ENCODE measurements around the gene DSC1.

The DSC1 gene

GRCh38 chr18:31197676-31198075, 35.0 kb upstream of the DSC1 start:
- no peak overlapping the region for H3K4me2 ChIP-seq (ENCODE audit: low read length)
- H2AFZ ChIP-seq (ENCODE audit: low read length) = no peak overlapping the region
- H3K27ac ChIP-seq (ENCODE audit: low read depth, low read length, poor library complexity, severe bottlenecking) = no peak overlapping the region

GRCh38 chr18:31195063-31195462, 32.4 kb upstream of the DSC1 start:
- Histone ChIP-seq H3K9ac (ENCODE audit: low read length) (no peak overlapping the region), H3K27me3 (ENCODE audit: insufficient read depth, low read length) (no peaks in the 10 kb centered on the region), H3K36me3 (ENCODE audit: insufficient read depth, low read length) (no peaks in the 10 kb centered on the region), H3K9me3 (ENCODE audit: low read length) (no peaks in the 10 kb centered on the region), H3K27ac (ENCODE audit: low read depth, low read length, poor library complexity, severe bottlenecking) (no peak overlapping the region), H3K4me2 (ENCODE audit: low read length) (no peak overlapping the region), H3K79me2 (ENCODE audit: insufficient read depth, low read length) (no peaks in the 10 kb centered on the region), H3F3A (ENCODE audit: insufficient read depth, low read length) (no peaks in the 10 kb centered on the region), H3K9me2 (ENCODE audit: low read depth, low read length) (no peaks in the 10 kb centered on the region), H3K4me3 (ENCODE audit: low read depth, low read length, poor library complexity, severe bottlenecking) (no peak overlapping the region), H2AFZ (ENCODE audit: low read length) (no peak overlapping the region), H4K20me1 (ENCODE audit: insufficient read depth, low read length) (no peaks in the 10 kb centered on the region), H3K4me1 (ENCODE audit: insufficient read depth, low read length, severe bottlenecking) (no peaks in the 10 kb centered on the region)
- TF ChIP-seq EZH2 (IDR thresholded peaks at IDR 0.05; ENCODE audit: borderline replicate concordance, low read length) (no peak), CTCF (IDR thresholded peaks at IDR 0.05; ENCODE audit: low read length) (no peak)

More at GRCh38 chr18:31197676-31198075, 35.0 kb upstream of the DSC1 start:
- Histone ChIP-seq H3K9me2 (ENCODE audit: low read depth, low read length) (no peaks in the 10 kb centered on the region), H3K4me1 (ENCODE audit: insufficient read depth, low read length, severe bottlenecking) (no peaks in the 10 kb centered on the region), H3K4me3 (ENCODE audit: low read depth, low read length, poor library complexity, severe bottlenecking) (no peak overlapping the region), H3K9me3 (ENCODE audit: low read length) (no peaks in the 10 kb centered on the region), H3K79me2 (ENCODE audit: insufficient read depth, low read length) (no peaks in the 10 kb centered on the region), H3K27me3 (ENCODE audit: insufficient read depth, low read length) (no peaks in the 10 kb centered on the region), H3K36me3 (ENCODE audit: insufficient read depth, low read length) (no peaks in the 10 kb centered on the region), H3F3A (ENCODE audit: insufficient read depth, low read length) (no peaks in the 10 kb centered on the region), H3K9ac (ENCODE audit: low read length) (no peak overlapping the region), H4K20me1 (ENCODE audit: insufficient read depth, low read length) (no peaks in the 10 kb centered on the region)
- TF ChIP-seq CTCF (IDR thresholded peaks at IDR 0.05; ENCODE audit: low read length) = no peak
- TF ChIP-seq EZH2 (IDR thresholded peaks at IDR 0.05; ENCODE audit: borderline replicate concordance, low read length) = no peak

GRCh38 chr18:31192086-31192776, 29.6 kb upstream of the DSC1 start:
- H3K27me3 ChIP-seq (ENCODE audit: insufficient read depth, low read length) = no peaks in the 10 kb centered on the region
- H3K9ac ChIP-seq (ENCODE audit: low read length) = no peak overlapping the region
- H3K79me2 ChIP-seq (ENCODE audit: insufficient read depth, low read length) = no peaks in the 10 kb centered on the region
- no peaks in the 10 kb centered on the region for H3K9me2 ChIP-seq (ENCODE audit: low read depth, low read length)
- H2AFZ ChIP-seq (ENCODE audit: low read length) = no peak overlapping the region
- H3K4me1 ChIP-seq (ENCODE audit: insufficient read depth, low read length, severe bottlenecking) = no peaks in the 10 kb centered on the region
- no peaks in the 10 kb centered on the region for H3K9me3 ChIP-seq (ENCODE audit: low read length)
- no peak overlapping the region for H3K4me2 ChIP-seq (ENCODE audit: low read length)
- H3K27ac ChIP-seq (ENCODE audit: low read depth, low read length, poor library complexity, severe bottlenecking) = no peak overlapping the region
- no peaks in the 10 kb centered on the region for H4K20me1 ChIP-seq (ENCODE audit: insufficient read depth, low read length)
- no peaks in the 10 kb centered on the region for H3F3A ChIP-seq (ENCODE audit: insufficient read depth, low read length)
- H3K36me3 ChIP-seq (ENCODE audit: insufficient read depth, low read length) = no peaks in the 10 kb centered on the region
- TF ChIP-seq CTCF (IDR thresholded peaks at IDR 0.05; ENCODE audit: low read length) (no peak), EZH2 (IDR thresholded peaks at IDR 0.05; ENCODE audit: borderline replicate concordance, low read length) (no peak)
- no peak overlapping the region for H3K4me3 ChIP-seq (ENCODE audit: low read depth, low read length, poor library complexity, severe bottlenecking)
